Fibroblast of lung (primary cell): ENCODE measurements around the gene DNMT3A. TPM values are rescaled to one million over a fixed set of nuclear protein-coding genes. Genes with fewer than 3 reads are reported as not detected.

Source experiments
- DNase-seq, 2 donors: peaks; one replicate each; pipeline versions ENCODE4 v3.0.0 to v3.0.0-alpha.2; 2010; ENCODE audit warnings: low read depth in 2 of 2
- H2AFZ ChIP-seq: 2 replicates; pipeline ENCODE4 v1.5.1; 2012; ENCODE audit warnings: low read length, control low read depth, inconsistent platforms
- H3K27ac ChIP-seq: 2 replicates; pipeline ENCODE4 v1.5.1; 2011; ENCODE audit warnings: low read length, control low read depth; ENCODE audit not compliant: insufficient read depth
- H3K27me3 ChIP-seq: 2 replicates; pipeline ENCODE4 v1.5.1; 2011; ENCODE audit warnings: mild to moderate bottlenecking, low read length; ENCODE audit not compliant: control insufficient read depth, insufficient read depth
- H3K36me3 ChIP-seq: 2 replicates; pipeline ENCODE4 v1.5.1; 2011; ENCODE audit warnings: low read length; ENCODE audit not compliant: control insufficient read depth, insufficient read depth
- H3K4me1 ChIP-seq: 2 replicates; pipeline ENCODE4 v1.5.1; 2011; ENCODE audit warnings: low read length; ENCODE audit not compliant: control insufficient read depth, insufficient read depth; ENCODE audit errors: extremely low read depth
- H3K4me2 ChIP-seq: 2 replicates; pipeline ENCODE4 v1.5.1; 2011; ENCODE audit warnings: low read length, control low read depth; ENCODE audit not compliant: insufficient read depth; ENCODE audit errors: extremely low read depth
- H3K4me3 ChIP-seq, 4 experiments: fragments of 200-600 bp in 1 of 4; sonication (generic) in 1 of 4; replicated peaks in 1 of 4; 2 replicates each; pipeline ENCODE4 v1.5.1; 2011 to 2016; ENCODE audit warnings: low read length in 4 of 4, low read depth in 3 of 4, mild to moderate bottlenecking in 3 of 4, control low read depth in 2 of 4, inconsistent platforms in 1 of 4, mixed read lengths in 1 of 4; ENCODE audit not compliant: insufficient read depth in 1 of 4; ENCODE audit errors: control extremely low read depth in 1 of 4
- H3K79me2 ChIP-seq: 2 replicates; pipeline ENCODE4 v1.5.1; 2012; ENCODE audit warnings: mild to moderate bottlenecking, low read length, inconsistent platforms; ENCODE audit not compliant: control insufficient read depth, insufficient read depth
- H3K9ac ChIP-seq: 2 replicates; pipeline ENCODE4 v1.5.1; 2011; ENCODE audit warnings: mild to moderate bottlenecking, low read length, control low read depth; ENCODE audit not compliant: insufficient read depth
- H3K9me3 ChIP-seq: 2 replicates; pipeline ENCODE4 v1.5.1; 2012; ENCODE audit warnings: low read depth, low read length; ENCODE audit not compliant: control insufficient read depth, insufficient read depth
- H4K20me1 ChIP-seq: 2 replicates; pipeline ENCODE4 v1.5.1; 2011; ENCODE audit warnings: low read length; ENCODE audit not compliant: control insufficient read depth, insufficient read depth; ENCODE audit errors: extremely low read depth
- EZH2 ChIP-seq: IDR thresholded peaks from 2 replicates; pipeline ENCODE4 v1.5.1; 2012; ENCODE audit warnings: low read length, control low read depth, mild to moderate bottlenecking; ENCODE audit errors: missing control alignments
- polyA plus RNA-seq, 2 donors: library from polyadenylated mRNA; depleted of rRNA in 1 of 2; stranded (reverse) in 1 of 2; unstranded in 1 of 2; fragments of >200 nt; gene quantifications; 2 replicates each; pipeline ENCODE4 v1.2.1, GENCODE V29; 2011 to 2012; ENCODE audit warnings: missing spikeins in 1 of 2
- total RNA-seq: library from RNA; depleted of rRNA; stranded (reverse); fragments of >200 nt; gene quantifications from 2 replicates; pipeline ENCODE4 v1.2.1, GENCODE V29; 2014
- TF ChIP-seq, protein P1 (sequence below), 2 donors: IDR thresholded peaks in 1 of 2; conservative IDR thresholded peaks in 1 of 2; 1 replicate in 1 of 2; 2 replicates in 1 of 2; pipeline ENCODE4 v1.5.1; 2011 to 2012; ENCODE audit warnings: low read length in 2 of 2, control low read depth in 1 of 2, inconsistent platforms in 1 of 2, low read depth in 1 of 2, mild to moderate bottlenecking in 1 of 2

The DNMT3A gene
- total and polyA plus RNA-seq, 2 donors (not counting 1 experiment from before 2014, with no cell fraction given): 3.6 to 19.7 TPM

- no peaks in the 10 kb centered on the region for H3K9me3 ChIP-seq
- no peak overlapping the region for H3K9ac ChIP-seq
- no peak for TF ChIP-seq EZH2
- TF ChIP-seq, protein P1, sequence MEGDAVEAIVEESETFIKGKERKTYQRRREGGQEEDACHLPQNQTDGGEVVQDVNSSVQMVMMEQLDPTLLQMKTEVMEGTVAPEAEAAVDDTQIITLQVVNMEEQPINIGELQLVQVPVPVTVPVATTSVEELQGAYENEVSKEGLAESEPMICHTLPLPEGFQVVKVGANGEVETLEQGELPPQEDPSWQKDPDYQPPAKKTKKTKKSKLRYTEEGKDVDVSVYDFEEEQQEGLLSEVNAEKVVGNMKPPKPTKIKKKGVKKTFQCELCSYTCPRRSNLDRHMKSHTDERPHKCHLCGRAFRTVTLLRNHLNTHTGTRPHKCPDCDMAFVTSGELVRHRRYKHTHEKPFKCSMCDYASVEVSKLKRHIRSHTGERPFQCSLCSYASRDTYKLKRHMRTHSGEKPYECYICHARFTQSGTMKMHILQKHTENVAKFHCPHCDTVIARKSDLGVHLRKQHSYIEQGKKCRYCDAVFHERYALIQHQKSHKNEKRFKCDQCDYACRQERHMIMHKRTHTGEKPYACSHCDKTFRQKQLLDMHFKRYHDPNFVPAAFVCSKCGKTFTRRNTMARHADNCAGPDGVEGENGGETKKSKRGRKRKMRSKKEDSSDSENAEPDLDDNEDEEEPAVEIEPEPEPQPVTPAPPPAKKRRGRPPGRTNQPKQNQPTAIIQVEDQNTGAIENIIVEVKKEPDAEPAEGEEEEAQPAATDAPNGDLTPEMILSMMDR (conservative IDR thresholded peaks at IDR 0.05 in 1 of 2, IDR thresholded peaks at IDR 0.05 in 1 of 2; ENCODE audit: low read depth in 1 of 2, low read length in 2 of 2): no peak
- H3K4me1 ChIP-seq: peaks cover 5% of the 10 kb centered on the region
- H2AFZ ChIP-seq: no peak overlapping the region
- DNase-seq: no peak
- no peak overlapping the region for H3K4me3 ChIP-seq
- H3K4me2 ChIP-seq: no peak overlapping the region
- H3K79me2 ChIP-seq: no peaks in the 10 kb centered on the region
- no peak overlapping the region for H3K27ac ChIP-seq
- H3K27me3 ChIP-seq: no peaks in the 10 kb centered on the region
- H4K20me1 ChIP-seq: no peaks in the 10 kb centered on the region
- H3K36me3 ChIP-seq: peaks cover 1% of the 10 kb centered on the region
These were observed 60.2 kb downstream of the DNMT3A start for GRCh38 chr2:25281522-25281921.

- H3K79me2 ChIP-seq: no peaks in the 10 kb centered on the region
- TF ChIP-seq, protein P1 (conservative IDR thresholded peaks at IDR 0.05 in 1 of 2, IDR thresholded peaks at IDR 0.05 in 1 of 2; ENCODE audit: low read depth in 1 of 2, low read length in 2 of 2): no peak
- no peak for TF ChIP-seq EZH2
- H4K20me1 ChIP-seq: no peaks in the 10 kb centered on the region
- peaks cover 7% of the 10 kb centered on the region for H3K4me1 ChIP-seq
- no peaks in the 10 kb centered on the region for H3K9me3 ChIP-seq
- H2AFZ ChIP-seq: no peak overlapping the region
- no peaks in the 10 kb centered on the region for H3K27me3 ChIP-seq
- no peak overlapping the region for H3K27ac ChIP-seq
- DNase-seq: no peak
- H3K4me3 ChIP-seq: no peak overlapping the region
- no peak overlapping the region for H3K9ac ChIP-seq
- peaks cover 1% of the 10 kb centered on the region for H3K36me3 ChIP-seq
- H3K4me2 ChIP-seq: no peak overlapping the region
These were observed 61.6 kb downstream of the DNMT3A start for GRCh38 chr2:25280051-25280687.

- Histone ChIP-seq H2AFZ (no peak overlapping the region), H3K4me1 (peaks cover 7% of the 10 kb centered on the region), H3K27me3 (no peaks in the 10 kb centered on the region), H3K4me3 (no peak overlapping the region), H4K20me1 (no peaks in the 10 kb centered on the region), H3K27ac (no peak overlapping the region), H3K36me3 (peaks cover 1% of the 10 kb centered on the region), H3K9ac (no peak overlapping the region), H3K4me2 (no peak overlapping the region), H3K9me3 (no peaks in the 10 kb centered on the region), H3K79me2 (no peaks in the 10 kb centered on the region)
- peak; percentile 36 to 37 for DNase-seq
- no peak for TF ChIP-seq EZH2
- TF ChIP-seq, protein P1 (conservative IDR thresholded peaks at IDR 0.05 in 1 of 2, IDR thresholded peaks at IDR 0.05 in 1 of 2; ENCODE audit: low read depth in 1 of 2, low read length in 2 of 2): no peak
These were observed 62.6 kb downstream of the DNMT3A start for GRCh38 chr2:25279091-25279651.
